NCI-H2081 treated with DMSO at 0.1 percent for 48 hours (cell line): ENCODE results near the gene LEKR1.

Experiments used
- DNase-seq: peaks from one replicate; lab custom pipeline; 2025; lab: John Stamatoyannopoulos, UW

Gene LEKR1

DNA sequence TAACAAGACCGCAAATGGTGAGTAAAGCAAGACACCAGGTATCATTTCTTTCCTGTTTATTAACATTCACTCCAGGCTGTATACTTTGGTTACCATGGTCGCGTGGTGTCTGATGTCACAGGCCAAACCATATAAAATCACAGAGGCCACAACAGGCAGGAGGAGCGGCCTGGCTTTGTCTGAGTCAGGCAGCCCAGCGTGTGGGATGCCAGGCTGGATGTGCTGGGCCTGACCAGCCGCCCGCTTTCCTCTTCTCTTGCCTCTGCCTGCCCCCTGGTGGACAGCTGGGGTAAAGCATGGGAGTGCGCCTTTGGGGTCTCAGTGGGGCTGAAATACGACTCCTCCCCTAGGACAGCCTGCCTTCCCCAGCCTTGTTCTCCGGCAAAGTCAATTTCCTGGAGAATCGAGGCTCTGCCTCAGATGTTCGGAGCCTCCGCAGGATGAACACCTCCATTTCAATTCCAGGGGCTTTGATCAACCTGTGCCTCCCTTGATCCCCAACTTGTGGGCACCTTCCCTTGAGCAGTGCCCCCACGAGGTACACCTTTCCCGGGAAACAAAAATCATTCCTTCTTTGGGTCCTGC, 255.6 kb downstream of the LEKR1 start:
- no peak for DNase-seq

DNA sequence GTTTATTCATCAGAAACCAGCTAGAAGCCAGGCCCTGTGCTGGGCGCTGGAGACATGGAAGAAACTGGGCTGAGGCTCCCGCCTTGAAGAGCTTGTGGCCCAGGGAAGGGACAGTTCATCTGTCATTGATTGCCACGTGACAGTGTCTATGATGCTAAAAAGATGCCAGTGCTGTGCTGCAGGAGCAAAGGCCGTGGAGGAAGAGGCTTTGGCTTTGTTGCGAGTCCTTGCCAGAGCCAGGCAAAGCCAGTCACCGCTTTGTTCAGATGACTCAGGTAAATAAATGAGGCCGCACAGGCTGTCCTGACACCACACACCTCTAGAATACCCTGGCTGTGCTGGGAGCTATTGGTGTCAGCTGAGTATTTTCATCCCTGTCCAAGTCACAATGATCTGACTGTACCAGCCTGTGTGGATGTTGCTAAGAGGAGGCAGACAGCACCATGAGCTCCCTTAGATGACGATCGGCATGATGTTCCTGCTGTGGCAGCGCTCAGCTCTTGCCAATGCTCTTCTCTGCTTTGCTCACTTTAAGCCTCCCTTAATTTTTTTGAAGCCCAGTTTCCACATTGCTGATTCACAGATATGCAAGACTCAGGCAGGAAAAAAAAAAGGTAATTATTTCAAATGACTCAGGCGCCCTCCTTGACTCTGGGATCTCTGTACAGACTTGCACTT, 256.3 kb downstream of the LEKR1 start:
- no peak for DNase-seq

DNA sequence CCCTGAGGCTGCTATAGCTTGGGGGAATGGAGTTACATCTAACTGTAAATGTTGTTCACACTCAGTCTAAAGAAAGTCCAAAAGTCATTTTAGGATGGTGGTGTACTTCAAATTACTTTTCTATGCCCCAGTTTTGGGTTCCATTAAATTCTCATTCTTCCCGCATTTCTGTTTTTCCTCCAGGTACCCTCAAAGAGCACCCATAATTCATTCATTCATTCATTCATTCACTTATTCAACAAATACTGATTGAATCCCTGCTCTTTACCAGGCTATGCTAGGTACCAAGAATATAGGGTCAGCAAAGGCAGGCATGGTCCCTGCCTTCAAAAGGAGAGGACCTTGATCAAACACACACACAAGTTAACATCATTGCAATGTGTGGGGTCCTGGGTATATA, 257.7 kb downstream of the LEKR1 start:
- no peak for DNase-seq

DNA sequence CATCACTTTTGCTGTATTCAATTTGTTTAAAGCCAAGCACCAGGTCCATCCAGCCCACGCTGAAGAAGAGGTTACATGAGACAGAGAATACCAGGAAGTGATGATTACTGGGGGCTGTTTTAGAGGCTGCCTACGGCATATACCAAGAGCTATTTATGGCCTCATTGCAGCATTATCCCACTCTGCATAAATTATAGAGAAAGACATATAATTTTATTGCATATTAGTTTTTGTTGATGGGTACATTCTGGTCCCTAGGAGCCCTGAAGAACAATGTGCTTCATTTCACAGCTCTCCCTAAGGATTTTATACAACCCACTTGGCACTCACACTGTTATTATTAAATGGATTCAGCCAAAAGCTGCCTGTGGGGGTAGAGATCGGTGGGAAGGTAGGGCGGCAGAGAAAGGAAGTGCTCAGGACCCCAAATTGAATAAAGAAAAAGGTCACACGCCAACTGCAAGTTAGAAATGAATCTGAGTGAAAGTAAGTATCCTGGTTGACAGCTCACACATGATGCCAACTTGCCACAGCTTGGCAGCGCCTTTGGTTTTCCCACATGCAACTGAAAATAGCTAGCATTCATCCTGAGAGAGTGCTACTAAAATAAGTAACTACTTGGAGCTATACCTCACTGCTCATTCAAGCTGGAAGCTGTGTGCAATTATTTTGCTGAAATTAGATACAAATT, 260.1 kb downstream of the LEKR1 start:
- DNase-seq, result no peak

DNA sequence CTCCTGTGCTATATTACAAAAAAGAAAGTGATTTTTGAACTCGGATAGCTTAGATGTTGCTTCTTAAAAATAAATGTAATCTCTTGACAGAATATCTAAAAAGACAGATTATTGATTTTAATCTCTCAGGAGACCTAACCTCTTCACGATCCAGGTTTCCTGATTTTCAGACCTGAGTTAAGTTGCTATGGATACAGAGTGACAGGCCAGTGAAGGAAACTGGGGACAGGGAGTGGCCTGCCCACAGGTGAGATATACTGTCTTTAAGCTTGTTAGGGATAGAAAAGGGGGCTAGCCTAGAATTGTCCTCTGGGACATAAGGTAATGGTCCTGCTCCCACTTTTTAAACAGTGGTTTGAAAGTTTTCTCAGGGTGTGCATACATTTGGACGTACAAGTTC, 260.6 kb downstream of the LEKR1 start:
- DNase-seq, result no peak

DNA sequence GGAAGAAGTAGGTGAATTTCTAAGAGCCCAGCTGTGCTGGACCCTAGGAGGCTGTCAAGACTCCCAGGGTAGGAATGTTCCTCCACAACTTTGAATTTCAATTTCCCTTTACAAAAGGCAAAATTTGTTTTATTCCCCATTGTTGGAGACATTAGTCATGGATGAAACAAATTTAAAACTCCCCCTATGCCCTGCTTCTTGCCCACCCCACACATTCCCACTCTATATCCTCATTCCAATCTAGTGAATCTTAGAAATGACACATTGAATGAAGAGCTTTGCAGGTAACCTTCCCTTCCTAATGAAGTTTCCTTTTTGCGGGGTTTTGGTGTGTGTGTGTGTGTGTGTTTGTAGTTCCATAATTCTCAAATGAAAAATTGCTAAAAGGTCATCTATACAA, 261.2 kb downstream of the LEKR1 start:
- DNase-seq, result no peak

DNA sequence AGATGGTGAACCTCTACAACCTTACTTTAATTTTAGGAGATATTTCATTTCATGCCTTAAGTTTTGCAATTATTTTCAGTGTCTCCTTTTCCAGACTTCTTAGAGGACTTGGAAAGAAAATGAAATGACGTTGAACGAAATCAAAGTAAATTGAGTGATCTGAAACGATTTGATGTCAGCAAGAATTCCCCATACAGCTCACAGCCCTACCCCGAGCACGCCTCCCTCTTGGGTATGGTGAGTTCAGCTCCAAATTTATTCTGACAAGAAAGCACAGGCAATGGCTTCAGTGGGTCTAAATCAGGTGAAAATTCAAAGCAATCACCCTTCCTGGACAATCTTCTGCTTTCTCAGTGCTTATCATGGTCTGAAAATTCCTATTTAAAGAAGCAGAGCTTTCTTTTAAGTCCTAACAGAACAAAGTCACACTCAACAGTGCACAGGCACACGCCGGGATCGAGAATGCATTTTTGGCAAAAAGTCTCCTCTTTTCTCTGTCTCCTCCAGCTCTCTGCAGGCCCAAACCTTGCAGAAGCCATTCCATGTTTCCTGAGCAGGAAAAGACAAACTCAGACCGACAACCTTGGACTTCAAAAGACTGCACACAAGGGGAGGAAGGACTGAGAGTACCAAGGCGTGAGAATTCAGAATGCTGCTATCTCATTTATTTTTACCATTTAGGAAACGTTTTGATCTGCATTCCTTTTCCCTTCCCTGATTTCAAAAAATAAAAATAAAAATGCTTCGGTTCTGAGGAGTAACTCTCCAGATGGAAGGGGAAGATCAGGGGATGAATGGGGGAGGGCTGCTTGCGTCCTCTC, 261.8 kb downstream of the LEKR1 start:
- DNase-seq, result no peak

DNA sequence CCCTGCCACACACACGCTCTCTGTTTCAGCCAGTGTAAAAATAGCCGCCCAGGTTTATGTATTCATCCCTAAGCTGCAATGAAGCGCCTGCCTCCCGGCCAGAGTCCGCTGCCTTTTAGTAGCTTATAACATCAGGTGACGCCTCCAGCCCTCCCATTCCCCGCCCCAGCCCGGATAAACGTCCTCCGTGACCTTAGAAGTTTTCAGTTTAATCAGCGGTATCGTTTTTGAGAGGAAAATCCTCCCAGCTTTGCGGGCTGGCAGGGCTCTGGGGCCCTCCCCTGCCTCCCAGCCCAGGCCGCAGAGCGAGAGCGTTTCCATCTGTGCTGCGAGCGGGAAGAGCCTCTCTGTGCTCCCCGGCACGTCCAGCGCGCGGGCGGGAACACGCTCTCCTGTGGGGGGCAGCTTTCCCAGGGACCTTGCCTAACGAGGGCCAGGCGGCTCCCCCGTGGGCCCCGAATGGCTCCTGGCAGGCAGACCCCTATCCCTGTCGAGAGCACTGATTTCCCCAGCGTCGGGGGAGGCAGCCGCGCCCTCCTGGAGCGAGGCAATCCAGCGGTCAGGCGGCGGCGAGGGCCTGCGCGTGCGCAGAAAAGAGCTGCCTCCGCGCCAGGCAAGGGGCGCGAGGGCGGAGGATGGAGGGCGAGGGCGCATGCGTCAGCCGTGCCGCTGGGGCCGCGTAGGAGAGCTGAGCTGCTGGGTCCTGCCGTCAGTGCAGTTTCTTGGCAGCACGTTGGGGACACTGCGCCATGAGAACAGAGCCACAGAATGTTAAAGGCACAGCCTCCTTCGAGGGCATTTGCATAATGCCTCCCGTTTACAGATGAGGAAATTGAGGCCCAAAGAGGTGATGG, 262.7 kb downstream of the LEKR1 start:
- DNase-seq, result no peak

DNA sequence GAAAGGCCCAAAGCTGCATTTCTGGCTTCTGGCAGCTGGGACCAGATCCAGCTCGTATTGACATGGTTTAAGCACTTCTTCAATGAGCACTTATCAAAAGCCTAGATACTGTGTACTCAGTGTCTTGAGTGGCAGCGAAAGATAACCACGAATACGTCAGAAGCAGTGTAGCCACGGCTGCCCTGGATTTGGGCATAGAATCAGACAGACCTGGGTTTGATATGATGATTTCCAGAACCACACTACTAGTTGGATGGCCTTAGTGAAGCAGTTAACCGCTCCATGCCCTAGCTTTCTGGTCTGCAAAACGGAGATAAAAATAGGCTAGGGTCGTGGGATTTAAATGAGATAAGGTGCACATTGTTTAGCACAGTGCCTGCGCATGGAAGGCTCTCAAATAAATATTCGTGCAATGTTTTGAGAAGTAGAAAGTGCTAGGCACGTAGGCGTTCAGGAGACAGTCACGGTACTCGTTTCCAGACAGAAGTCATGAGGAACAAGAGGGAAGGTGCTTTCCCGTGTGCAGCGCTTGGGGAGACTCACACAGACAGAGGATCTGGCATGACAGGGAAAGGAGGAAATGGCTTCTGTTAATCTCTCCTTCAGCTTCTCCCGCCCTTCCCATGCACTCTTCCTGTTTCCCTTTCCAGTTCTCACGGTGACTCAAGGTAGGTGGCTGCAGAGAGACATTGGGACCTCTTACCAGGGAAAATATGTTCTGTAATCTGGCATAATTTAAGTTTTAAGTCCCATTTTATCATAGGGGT, 263.5 kb downstream of the LEKR1 start:
- no peak for DNase-seq

DNA sequence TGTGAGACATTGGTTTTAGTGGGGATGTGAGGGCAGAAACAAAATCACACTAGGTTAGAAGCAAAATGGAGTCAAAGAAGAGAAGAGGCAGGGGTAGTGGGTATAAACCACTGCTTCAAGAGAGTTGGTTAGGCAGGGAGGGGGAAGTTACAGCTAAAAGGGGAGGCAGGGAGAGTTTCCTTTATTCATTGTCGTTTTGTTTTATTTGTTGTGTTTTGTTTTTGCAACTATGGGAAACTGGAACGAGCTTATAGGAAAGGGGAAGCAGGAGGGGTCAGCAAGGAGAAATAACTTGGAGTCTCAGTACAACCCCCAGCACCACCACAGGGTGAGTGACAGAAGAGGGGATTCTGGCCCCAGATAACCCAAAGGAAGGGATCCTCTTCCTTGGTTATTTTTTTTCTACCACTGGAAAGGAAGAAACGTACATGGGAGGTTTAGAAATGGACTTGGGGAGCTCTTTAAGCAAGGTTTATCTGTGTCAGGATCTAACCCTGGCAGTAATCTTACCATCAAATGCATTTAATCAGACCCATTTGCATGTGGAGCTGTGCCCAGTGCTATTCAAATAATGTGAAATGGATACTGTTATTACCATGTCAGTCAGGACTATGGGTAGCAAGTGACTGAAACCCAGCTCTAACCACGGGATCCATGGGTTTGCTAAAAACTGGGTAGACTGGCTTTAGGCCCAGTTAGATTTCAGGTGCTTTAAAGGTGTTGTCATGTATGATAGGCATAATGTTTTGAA, 265.1 kb downstream of the LEKR1 start:
- DNase-seq, result no peak

DNA sequence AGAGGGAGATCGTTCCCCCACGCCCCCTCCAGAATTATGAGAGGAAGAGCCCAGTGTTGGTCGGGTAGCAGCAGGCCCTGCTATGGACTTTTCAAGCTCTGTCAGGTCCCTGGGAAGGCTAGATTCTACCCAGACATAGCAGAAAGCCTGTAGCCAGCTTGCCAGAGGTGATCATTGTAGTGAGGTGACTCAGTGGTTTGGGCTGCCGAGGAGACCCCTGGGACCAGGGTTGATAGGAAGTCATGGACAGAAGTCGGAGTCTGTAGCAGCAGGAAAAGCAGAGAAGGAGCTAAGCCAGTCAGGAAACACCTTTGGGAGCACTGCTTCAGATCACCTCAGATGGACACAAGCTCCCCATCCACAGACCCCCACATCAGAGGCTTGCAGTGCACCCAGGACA, 266.1 kb downstream of the LEKR1 start:
- no peak for DNase-seq

DNA sequence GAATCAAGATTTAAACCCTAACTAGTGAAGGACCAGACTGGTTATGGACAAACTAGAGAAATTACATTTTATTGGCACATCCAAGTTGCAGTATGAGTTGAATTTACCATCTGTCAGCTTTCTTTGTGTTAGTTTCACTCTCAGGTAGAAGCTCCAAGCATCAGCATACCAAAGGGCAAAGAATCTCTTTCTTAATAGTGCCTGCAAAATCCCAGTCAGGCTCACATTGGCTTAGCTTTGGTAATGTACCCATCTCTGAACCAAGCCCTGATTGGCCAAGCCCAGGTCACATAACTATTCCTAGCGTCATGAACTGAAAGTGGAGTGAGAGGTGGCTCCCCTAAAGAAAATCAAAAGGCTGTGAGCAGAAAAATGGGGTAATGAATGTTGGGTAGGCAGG, 266.9 kb downstream of the LEKR1 start:
- DNase-seq, result no peak

DNA sequence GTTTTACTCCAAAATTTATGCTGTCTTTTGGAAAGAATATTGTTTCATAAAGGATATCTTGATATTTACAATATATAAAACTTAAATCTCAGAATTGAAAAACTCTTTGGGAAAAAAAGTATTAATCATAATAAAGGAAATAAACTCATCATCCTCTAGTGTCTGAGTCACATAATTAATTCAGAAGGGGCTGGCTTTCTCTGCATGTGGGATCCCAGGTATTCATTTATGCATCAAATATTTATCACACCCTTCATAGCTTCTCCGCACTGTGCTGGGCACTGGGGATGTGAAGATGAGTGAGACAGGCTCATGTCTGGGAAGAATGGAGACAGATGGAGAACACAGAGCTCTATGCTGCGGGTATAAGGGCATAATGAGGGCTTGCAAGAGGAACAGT, 268.1 kb downstream of the LEKR1 start:
- DNase-seq, result no peak

DNA sequence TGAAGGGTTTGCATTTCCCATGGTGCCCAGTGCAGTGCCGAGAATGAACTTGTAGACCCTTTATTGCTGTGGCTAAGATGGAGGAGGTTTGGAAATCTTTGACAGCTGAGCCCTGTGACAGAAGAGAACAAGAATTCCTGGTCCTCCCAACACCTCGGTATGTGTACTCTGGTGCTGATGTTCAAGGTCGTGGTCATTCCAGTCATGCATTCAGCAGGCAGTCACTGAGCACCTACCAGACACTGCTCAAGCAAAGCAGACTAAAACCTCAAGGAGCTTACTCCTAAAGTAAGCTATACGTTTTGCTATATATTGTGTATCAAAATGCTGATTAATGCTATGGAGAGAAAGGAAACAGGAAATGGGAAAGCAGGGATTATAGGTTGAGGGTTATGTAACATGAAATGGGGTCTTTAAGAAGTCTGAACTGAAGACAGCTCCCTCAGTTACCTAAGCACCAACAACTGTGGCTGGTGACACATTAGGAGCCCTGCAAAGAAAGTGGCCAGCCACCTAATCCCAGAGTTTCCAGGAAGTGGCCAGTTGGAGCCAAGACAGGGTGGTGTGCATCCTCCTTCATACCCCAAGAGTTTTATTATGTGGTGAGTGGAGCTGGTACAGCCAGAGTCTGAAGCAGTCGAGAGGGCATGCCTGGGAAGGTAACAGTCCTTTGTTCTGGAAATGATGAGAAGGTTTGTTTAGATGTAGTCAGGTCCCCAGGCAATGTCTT, 268.8 kb downstream of the LEKR1 start:
- DNase-seq, result no peak
